IMR-90 (cell line): Measurements from ENCODE around the gene PRKCH. TPM values are rescaled to one million over a fixed set of nuclear protein-coding genes. Genes with fewer than 3 reads are reported as not detected.

Experiments
- ATAC-seq: fragments of 200-7000 bp; cut with Tn5 transposase; 2 replicates; pipeline ENCODE4 v1.9.1; 2020; ENCODE audit warnings: low read depth, mild to moderate bottlenecking, moderate library complexity
- BruUV-seq: library from RNA; stranded (reverse); fragments of 400-500 nt; replicated peaks from 2 replicates; lab custom pipeline; 2021; lab: Mats Ljungman, UMichigan
- CTCF ChIA-PET: fragments of 300-600 bp; formaldehyde crosslinking; extraction: SDS; loops from one replicate; lab custom pipeline; 2021; ENCODE audit warnings: antibody characterized with exemption; lab: Yijun Ruan, JAX
- POLR2A ChIA-PET: fragments of 300-600 bp; sonication (Branson Sonifier 250); formaldehyde crosslinking; loops from one replicate; lab custom pipeline; 2022; ENCODE audit warnings: antibody characterized with exemption; ENCODE audit not compliant: unreplicated experiment; lab: Charles Lee
- DNase-seq: peaks from one replicate; pipeline ENCODE4 v3.0.0; 2013
- H2AFZ ChIP-seq: replicated peaks from 2 replicates; pipeline ENCODE3; 2013; ENCODE audit warnings: low read length, mild to moderate bottlenecking; ENCODE audit not compliant: poor library complexity
- H2AK5ac ChIP-seq: 2 replicates; pipeline ENCODE4 v1.6.1; 2013; ENCODE audit warnings: low read depth, low read length, inconsistent platforms
- H2AK9ac ChIP-seq: replicated peaks from 2 replicates; pipeline ENCODE3; 2013; ENCODE audit warnings: mild to moderate bottlenecking, low read depth, low read length, moderate library complexity; ENCODE audit not compliant: poor library complexity
- H2BK120ac ChIP-seq: 2 replicates; pipeline ENCODE4 v1.6.1; 2013; ENCODE audit warnings: low read depth, low read length, inconsistent platforms
- H2BK15ac ChIP-seq: 3 replicates; pipeline ENCODE4 v1.6.1; 2013; ENCODE audit warnings: low read depth, low read length, inconsistent platforms
- H2BK20ac ChIP-seq: 2 replicates; pipeline ENCODE4 v1.6.1; 2013; ENCODE audit warnings: low read depth, mild to moderate bottlenecking, inconsistent platforms, low read length, moderate library complexity
- H2BK5ac ChIP-seq: 2 replicates; pipeline ENCODE4 v1.6.1; 2013; ENCODE audit warnings: mild to moderate bottlenecking, low read depth, low read length, inconsistent platforms; ENCODE audit not compliant: poor library complexity, severe bottlenecking
- H3K14ac ChIP-seq: replicated peaks from 2 replicates; pipeline ENCODE4 v1.6.1; 2013; ENCODE audit warnings: low read depth, low read length, inconsistent platforms
- H3K18ac ChIP-seq: 2 replicates; pipeline ENCODE4 v1.6.1; 2013; ENCODE audit warnings: low read depth, low read length, control low read depth
- H3K23ac ChIP-seq: 2 replicates; pipeline ENCODE4 v1.6.1; 2013; ENCODE audit warnings: low read depth, low read length, inconsistent platforms
- H3K27ac ChIP-seq: 2 replicates; pipeline ENCODE4 v1.5.1; 2013; ENCODE audit warnings: mild to moderate bottlenecking, control low read depth, low read length; ENCODE audit not compliant: insufficient read depth
- H3K27me3 ChIP-seq: 2 replicates; pipeline ENCODE4 v1.6.1; 2013; ENCODE audit warnings: low read length; ENCODE audit not compliant: control insufficient read depth, insufficient read depth
- H3K36me3 ChIP-seq: 2 replicates; pipeline ENCODE4 v1.6.1; 2013; ENCODE audit warnings: low read length, mixed read lengths; ENCODE audit not compliant: control insufficient read depth, insufficient read depth
- H3K4ac ChIP-seq: 2 replicates; pipeline ENCODE4 v1.6.1; 2013; ENCODE audit warnings: low read depth, low read length, inconsistent platforms
- H3K4me1 ChIP-seq: 2 replicates; pipeline ENCODE4 v1.6.1; 2013; ENCODE audit warnings: low read length, mixed read lengths; ENCODE audit not compliant: control insufficient read depth, insufficient read depth
- H3K4me2 ChIP-seq: 2 replicates; pipeline ENCODE4 v1.6.1; 2013; ENCODE audit warnings: low read depth, mild to moderate bottlenecking, control low read depth, low read length, moderate library complexity
- H3K4me3 ChIP-seq: 2 replicates; pipeline ENCODE4 v1.5.1; 2013; ENCODE audit warnings: low read depth, mild to moderate bottlenecking, control low read depth, low read length, moderate library complexity; ENCODE audit not compliant: insufficient read depth
- H3K56ac ChIP-seq: 2 replicates; pipeline ENCODE4 v1.6.1; 2013; ENCODE audit warnings: low read length, inconsistent platforms; ENCODE audit not compliant: insufficient read depth; ENCODE audit errors: extremely low read depth
- H3K79me1 ChIP-seq, 2 experiments: 2 replicates each; pipeline ENCODE4 v1.6.1; 2013; ENCODE audit warnings: low read length in 2 of 2, inconsistent platforms in 1 of 2, low read depth in 1 of 2
- H3K9ac ChIP-seq: 2 replicates; pipeline ENCODE4 v1.6.1; 2013; ENCODE audit warnings: low read depth, low read length, control low read depth
- H3K9me1 ChIP-seq: 2 replicates; pipeline ENCODE4 v1.6.1; 2013; ENCODE audit warnings: low read length, inconsistent platforms; ENCODE audit not compliant: insufficient read depth
- H3K9me3 ChIP-seq: 2 replicates; pipeline ENCODE4 v1.6.1; 2013; ENCODE audit warnings: low read length; ENCODE audit not compliant: control insufficient read depth, insufficient read depth
- H4K20me1 ChIP-seq: 2 replicates; pipeline ENCODE4 v1.6.1; 2013; ENCODE audit warnings: low read length, inconsistent platforms; ENCODE audit not compliant: insufficient read depth
- H4K5ac ChIP-seq: 2 replicates; pipeline ENCODE4 v1.6.1; 2013; ENCODE audit warnings: mild to moderate bottlenecking, low read depth, low read length, control low read depth
- H4K8ac ChIP-seq, 2 experiments: 2 replicates each; pipeline ENCODE4 v1.6.1; 2013; ENCODE audit warnings: low read depth in 2 of 2, low read length in 2 of 2, control low read depth in 1 of 2, inconsistent platforms in 1 of 2
- H4K91ac ChIP-seq: 2 replicates; pipeline ENCODE4 v1.6.1; 2013; ENCODE audit warnings: low read depth, low read length, inconsistent platforms; ENCODE audit not compliant: insufficient read depth
- CEBPB ChIP-seq: IDR thresholded peaks from 2 replicates; pipeline ENCODE4 v1.6.1; 2012; ENCODE audit warnings: low read depth, low read length, improper control_type of control experiment
- CHD1 ChIP-seq: IDR thresholded peaks from 2 replicates; pipeline ENCODE4 v1.6.1; 2012; ENCODE audit warnings: low read depth, low read length, improper control_type of control experiment
- FOS ChIP-seq: fragments of 150-350 bp; IDR thresholded peaks from 2 replicates; pipeline ENCODE4 v1.6.1; 2016; ENCODE audit warnings: low read depth, low read length
- MAFK ChIP-seq: IDR thresholded peaks from 2 replicates; pipeline ENCODE4 v1.6.1; 2012; ENCODE audit warnings: low read depth, low read length, improper control_type of control experiment
- MAZ ChIP-seq: IDR thresholded peaks from 2 replicates; pipeline ENCODE4 v1.6.1; 2012; ENCODE audit warnings: low read depth, mild to moderate bottlenecking, low read length, improper control_type of control experiment, moderate library complexity, borderline replicate concordance
- MXI1 ChIP-seq: IDR thresholded peaks from 2 replicates; pipeline ENCODE4 v1.6.1; 2012; ENCODE audit warnings: low read depth, mild to moderate bottlenecking, low read length, moderate library complexity, borderline replicate concordance
- RAD21 ChIP-seq: IDR thresholded peaks from 2 replicates; pipeline ENCODE4 v1.6.1; 2012; ENCODE audit warnings: low read length, improper control_type of control experiment
- RCOR1 ChIP-seq: IDR thresholded peaks from 2 replicates; pipeline ENCODE4 v1.6.1; 2012; ENCODE audit warnings: mild to moderate bottlenecking, low read length, improper control_type of control experiment; ENCODE audit not compliant: insufficient replicate concordance
- RFX5 ChIP-seq: IDR thresholded peaks from 2 replicates; pipeline ENCODE4 v1.8.0; 2012; ENCODE audit warnings: low read depth, mild to moderate bottlenecking, low read length, moderate library complexity
- SMC3 ChIP-seq: fragments of 150-350 bp; IDR thresholded peaks from 2 replicates; pipeline ENCODE4 v1.6.1; 2016; ENCODE audit warnings: low read depth, mild to moderate bottlenecking, antibody characterized with exemption, low read length, moderate library complexity
- WGBS, 2 experiments: methylation state at CpG; one replicate each; pipeline versions ENCODE4 v1.1.5 to v1.1.7; 2013; ENCODE audit warnings: missing lambda C conversion rate in 2 of 2; ENCODE audit not compliant: insufficient read length in 1 of 2; ENCODE audit errors: extremely low coverage in 2 of 2; 5-methylcytosine and 5-hydroxymethylcytosine counted together
- dilution Hi-C: fragments of 300-500 bp; cut with HindIII; formaldehyde crosslinking; loops from one replicate; pipeline ENCODE4 v1.14.3; 2018; ENCODE audit warnings: low sequenced_read_pairs; ENCODE audit not compliant: unreplicated experiment
- in situ Hi-C: fragments of 300-500 bp; cut with MboI; formaldehyde crosslinking; loops from 3 replicates; pipeline ENCODE4 v1.14.3; 2019; ENCODE audit warnings: low sequenced_read_pairs, inconsistent platforms, mixed read lengths
- intact Hi-C: fragments of 100-400 bp; cut with micrococcal nuclease; formaldehyde crosslinking; loops from 2 replicates; pipeline ENCODE4 v1.10.0; 2022
- polyA plus RNA-seq, 3 experiments: library from polyadenylated mRNA; depleted of rRNA; stranded (reverse); fragments of >200 nt; gene quantifications; 2 replicates each; pipeline ENCODE4 v1.2.3, GENCODE V29; 2012; ENCODE audit warnings: low replicate concordance in 1 of 3
- total RNA-seq: library from RNA; depleted of rRNA; stranded (reverse); fragments of >200 nt; gene quantifications from 2 replicates; pipeline ENCODE4 v1.2.3, GENCODE V29; 2012
- TF ChIP-seq, protein P1 (sequence below): conservative IDR thresholded peaks from 2 replicates; pipeline ENCODE4 v1.5.1; 2012; ENCODE audit warnings: mild to moderate bottlenecking, low read depth, low read length, improper control_type of control experiment
- TF ChIP-seq, protein P2 (sequence below): fragments of 150-350 bp; IDR thresholded peaks from 2 replicates; pipeline ENCODE4 v1.6.1; 2017; ENCODE audit warnings: mild to moderate bottlenecking, antibody characterized with exemption, low read length, low read depth

Gene PRKCH
- total and polyA plus RNA-seq, 2 of the 4 experiments (the other 2 are of a cell fraction): 1.6 to 2.3 TPM

DNA sequence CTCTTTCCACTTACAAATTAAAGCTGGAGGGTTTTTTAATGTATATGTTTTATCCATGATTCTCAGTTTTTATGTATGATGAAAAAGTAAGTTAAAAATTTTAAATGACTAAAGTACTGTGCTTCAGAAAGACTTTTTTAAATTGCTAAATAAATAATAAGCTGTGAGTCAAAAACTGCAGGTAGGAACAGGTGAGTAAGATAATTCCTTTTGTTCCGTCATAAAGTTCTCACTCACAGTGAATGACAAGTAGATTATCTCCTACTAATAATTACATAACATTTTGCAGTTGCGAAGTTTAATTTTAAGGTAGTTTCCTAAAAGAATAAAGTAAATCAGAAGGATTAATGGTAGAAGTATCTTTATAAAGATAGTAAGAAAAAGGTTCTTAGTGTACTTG, 78.0 kb downstream of the PRKCH start:
- Histone ChIP-seq H3K36me3 (no peaks in the 10 kb centered on the region), H3K18ac (no peak overlapping the region), H3K9me1 (no peaks in the 10 kb centered on the region), H2AK9ac (no peak overlapping the region), H3K79me1 (no peaks in the 10 kb centered on the region), H3K4me1 (no peaks in the 10 kb centered on the region), H3K23ac (no peak overlapping the region), H4K91ac (no peak overlapping the region), H2BK5ac (no peak overlapping the region), H2BK20ac (no peak overlapping the region), H3K9me3 (no peaks in the 10 kb centered on the region), H4K8ac (no peak overlapping the region), H2BK15ac (no peak overlapping the region), H4K5ac (no peak overlapping the region), H3K27me3 (peaks cover 16% of the 10 kb centered on the region), H3K56ac (no peak overlapping the region), H3K4me3 (no peak overlapping the region), H2BK120ac (no peak overlapping the region), H3K27ac (no peak overlapping the region), H2AFZ (no peak overlapping the region), H2AK5ac (no peak overlapping the region), H3K4ac (no peak overlapping the region), H4K20me1 (no peaks in the 10 kb centered on the region), H3K9ac (no peak overlapping the region), H3K14ac (no peak overlapping the region), H3K4me2 (no peak overlapping the region)
- BruUV-seq: no TSS peak
- DNase-seq (no peak), ATAC-seq (no peak)
- POLR2A ChIA-PET: no interaction called here
- CTCF ChIA-PET: no interaction called here
- in situ Hi-C loops: no loop called here
- TF ChIP-seq MAFK (no peak), CHD1 (no peak), MXI1 (no peak), SMC3 (no peak), RAD21 (no peak), MAZ (no peak), RFX5 (no peak), RCOR1 (no peak), CEBPB (no peak), FOS (no peak)
- TF ChIP-seq, protein P1, sequence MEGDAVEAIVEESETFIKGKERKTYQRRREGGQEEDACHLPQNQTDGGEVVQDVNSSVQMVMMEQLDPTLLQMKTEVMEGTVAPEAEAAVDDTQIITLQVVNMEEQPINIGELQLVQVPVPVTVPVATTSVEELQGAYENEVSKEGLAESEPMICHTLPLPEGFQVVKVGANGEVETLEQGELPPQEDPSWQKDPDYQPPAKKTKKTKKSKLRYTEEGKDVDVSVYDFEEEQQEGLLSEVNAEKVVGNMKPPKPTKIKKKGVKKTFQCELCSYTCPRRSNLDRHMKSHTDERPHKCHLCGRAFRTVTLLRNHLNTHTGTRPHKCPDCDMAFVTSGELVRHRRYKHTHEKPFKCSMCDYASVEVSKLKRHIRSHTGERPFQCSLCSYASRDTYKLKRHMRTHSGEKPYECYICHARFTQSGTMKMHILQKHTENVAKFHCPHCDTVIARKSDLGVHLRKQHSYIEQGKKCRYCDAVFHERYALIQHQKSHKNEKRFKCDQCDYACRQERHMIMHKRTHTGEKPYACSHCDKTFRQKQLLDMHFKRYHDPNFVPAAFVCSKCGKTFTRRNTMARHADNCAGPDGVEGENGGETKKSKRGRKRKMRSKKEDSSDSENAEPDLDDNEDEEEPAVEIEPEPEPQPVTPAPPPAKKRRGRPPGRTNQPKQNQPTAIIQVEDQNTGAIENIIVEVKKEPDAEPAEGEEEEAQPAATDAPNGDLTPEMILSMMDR: no peak
- TF ChIP-seq, protein P2, sequence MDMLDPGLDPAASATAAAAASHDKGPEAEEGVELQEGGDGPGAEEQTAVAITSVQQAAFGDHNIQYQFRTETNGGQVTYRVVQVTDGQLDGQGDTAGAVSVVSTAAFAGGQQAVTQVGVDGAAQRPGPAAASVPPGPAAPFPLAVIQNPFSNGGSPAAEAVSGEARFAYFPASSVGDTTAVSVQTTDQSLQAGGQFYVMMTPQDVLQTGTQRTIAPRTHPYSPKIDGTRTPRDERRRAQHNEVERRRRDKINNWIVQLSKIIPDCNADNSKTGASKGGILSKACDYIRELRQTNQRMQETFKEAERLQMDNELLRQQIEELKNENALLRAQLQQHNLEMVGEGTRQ: no peak
- WGBS, 2 experiments: no CpG with 5 or more reads among the region's 2 CpGs
- intact Hi-C loops: no loop called here
- dilution Hi-C loops: no loop called here
